Type B pancreatic cell (in vitro differentiated cells): ENCODE data around the gene MPST. TPM values are rescaled to one million over a fixed set of nuclear protein-coding genes. Genes with fewer than 3 reads are reported as not detected.

Source experiments
- DNase-seq: peaks from one replicate; pipeline ENCODE4 v3.0.0; 2021; ENCODE audit warnings: mixed read lengths; ENCODE audit not compliant: unreplicated experiment; ENCODE audit errors: extremely low spot score
- H3K27ac Mint-ChIP-seq: 2 replicates; pipeline ENCODE4 v1.8.0; 2021; ENCODE audit warnings: mild to moderate bottlenecking, mixed read lengths
- H3K27me3 Mint-ChIP-seq: 2 replicates; pipeline ENCODE4 v1.8.0; 2021; ENCODE audit warnings: mixed read lengths
- H3K36me3 Mint-ChIP-seq: 2 replicates; pipeline ENCODE4 v1.8.0; 2021; ENCODE audit warnings: mixed read lengths
- H3K4me1 Mint-ChIP-seq: one replicate; pipeline ENCODE4 v1.8.0; 2021; ENCODE audit warnings: mixed read lengths; ENCODE audit not compliant: unreplicated experiment
- H3K4me3 Mint-ChIP-seq: 2 replicates; pipeline ENCODE4 v1.8.0; 2021; ENCODE audit warnings: mild to moderate bottlenecking, mixed read lengths
- H3K9me3 Mint-ChIP-seq: 2 replicates; pipeline ENCODE4 v1.8.0; 2021; ENCODE audit warnings: mixed read lengths
- total RNA-seq: library from RNA; stranded (reverse); gene quantifications from 2 replicates; pipeline ENCODE4 v1.2.1, GENCODE V29; 2021; ENCODE audit warnings: low replicate concordance
- TF ChIP-seq, protein P1 (sequence below): fragments of 200-600 bp; sonication (generic); conservative IDR thresholded peaks from 2 replicates; pipeline ENCODE4 v1.5.0; 2021; ENCODE audit warnings: antibody characterized with exemption, mild to moderate bottlenecking

The MPST gene
- total RNA-seq, 1 donor from 2014 or later: 71.3 TPM

DNA sequence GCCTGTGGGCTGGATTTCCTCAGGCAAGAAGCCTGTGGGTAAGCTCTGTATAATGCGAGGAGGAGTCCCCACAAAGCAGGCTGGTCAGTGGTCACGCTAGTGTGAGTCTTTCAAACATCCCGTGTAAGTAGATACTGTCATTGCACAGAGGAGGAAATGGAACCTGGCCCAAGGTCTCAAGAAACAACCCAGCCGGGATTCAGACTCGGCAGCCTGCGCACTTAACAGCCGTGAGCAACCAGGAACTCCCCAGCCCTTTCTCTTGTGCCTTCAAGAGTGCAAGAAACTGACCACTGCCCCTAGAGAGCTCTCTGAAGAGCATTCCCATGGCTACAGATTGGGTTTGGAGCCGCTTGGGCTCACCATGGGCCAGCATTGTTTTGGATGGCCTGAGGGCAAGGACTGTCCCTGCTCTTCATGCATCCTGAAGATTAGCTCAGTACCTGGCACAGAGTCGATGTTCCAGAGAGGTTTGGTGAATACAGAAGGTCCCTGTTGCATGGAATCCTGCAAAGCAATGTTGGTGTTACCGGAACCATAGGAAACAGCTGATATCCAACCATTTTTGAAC is 6.0 kb downstream of the MPST start:
- H3K9me3 Mint-ChIP-seq: no peaks in the 10 kb centered on the region
- peak overlapping the region; percentile 33 for H3K27ac Mint-ChIP-seq
- H3K4me3 Mint-ChIP-seq: no peak overlapping the region
- peaks cover 9% of the 10 kb centered on the region for H3K36me3 Mint-ChIP-seq
- no peak for DNase-seq
- H3K27me3 Mint-ChIP-seq: no peaks in the 10 kb centered on the region
- H3K4me1 Mint-ChIP-seq: peaks cover 8% of the 10 kb centered on the region
- TF ChIP-seq, protein P1, sequence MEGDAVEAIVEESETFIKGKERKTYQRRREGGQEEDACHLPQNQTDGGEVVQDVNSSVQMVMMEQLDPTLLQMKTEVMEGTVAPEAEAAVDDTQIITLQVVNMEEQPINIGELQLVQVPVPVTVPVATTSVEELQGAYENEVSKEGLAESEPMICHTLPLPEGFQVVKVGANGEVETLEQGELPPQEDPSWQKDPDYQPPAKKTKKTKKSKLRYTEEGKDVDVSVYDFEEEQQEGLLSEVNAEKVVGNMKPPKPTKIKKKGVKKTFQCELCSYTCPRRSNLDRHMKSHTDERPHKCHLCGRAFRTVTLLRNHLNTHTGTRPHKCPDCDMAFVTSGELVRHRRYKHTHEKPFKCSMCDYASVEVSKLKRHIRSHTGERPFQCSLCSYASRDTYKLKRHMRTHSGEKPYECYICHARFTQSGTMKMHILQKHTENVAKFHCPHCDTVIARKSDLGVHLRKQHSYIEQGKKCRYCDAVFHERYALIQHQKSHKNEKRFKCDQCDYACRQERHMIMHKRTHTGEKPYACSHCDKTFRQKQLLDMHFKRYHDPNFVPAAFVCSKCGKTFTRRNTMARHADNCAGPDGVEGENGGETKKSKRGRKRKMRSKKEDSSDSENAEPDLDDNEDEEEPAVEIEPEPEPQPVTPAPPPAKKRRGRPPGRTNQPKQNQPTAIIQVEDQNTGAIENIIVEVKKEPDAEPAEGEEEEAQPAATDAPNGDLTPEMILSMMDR: no peak

DNA sequence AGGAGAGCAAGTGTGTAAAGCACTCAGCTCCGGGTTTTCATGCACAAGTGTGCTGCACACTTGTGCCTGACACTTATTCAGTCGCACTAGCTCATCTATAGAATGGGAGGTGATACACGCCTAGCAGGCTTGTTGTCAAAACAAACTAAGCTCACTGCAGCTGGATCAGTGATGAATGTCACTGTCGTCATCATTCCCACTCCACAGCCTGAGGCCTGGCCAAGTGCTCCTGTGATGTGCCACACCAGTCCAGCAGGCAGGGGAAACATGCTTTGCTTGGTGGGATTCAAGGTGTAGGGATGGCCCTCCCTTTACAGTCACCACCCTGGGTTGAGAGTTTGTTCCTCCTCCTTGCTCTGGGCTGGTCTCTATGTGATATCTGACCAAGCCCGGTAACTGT is 6.8 kb downstream of the MPST start:
- DNase-seq: no peak
- TF ChIP-seq, protein P1: no peak
- Mint-ChIP-seq H3K4me3 (no peak overlapping the region), H3K27ac (peak overlapping the region; percentile 62), H3K9me3 (no peaks in the 10 kb centered on the region), H3K27me3 (no peaks in the 10 kb centered on the region), H3K4me1 (peaks cover 10% of the 10 kb centered on the region), H3K36me3 (peaks cover 9% of the 10 kb centered on the region)

DNA sequence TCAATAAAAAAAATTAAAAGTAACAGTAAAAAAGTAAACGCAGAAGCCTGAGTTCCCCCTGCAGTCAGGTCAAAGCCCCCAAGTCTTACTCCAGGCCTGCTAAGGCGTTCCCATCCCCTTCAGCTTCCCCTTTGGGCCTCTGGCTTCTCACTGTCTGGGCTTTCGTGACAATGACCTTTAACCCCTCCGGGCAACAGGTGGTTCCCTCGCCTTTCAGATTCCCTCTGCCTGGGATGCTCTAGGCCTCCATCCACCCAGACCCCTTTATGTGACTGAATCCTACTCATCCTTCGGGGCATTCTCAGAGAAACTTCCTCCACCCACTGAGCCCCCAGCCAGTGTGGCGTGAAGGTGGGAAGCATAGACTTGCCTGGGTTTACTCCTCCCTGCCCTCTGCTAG is 8.0 kb downstream of the MPST start:
- Mint-ChIP-seq H3K4me3 (no peak overlapping the region), H3K4me1 (peaks cover 13% of the 10 kb centered on the region), H3K27ac (no peak overlapping the region), H3K9me3 (no peaks in the 10 kb centered on the region), H3K27me3 (no peaks in the 10 kb centered on the region), H3K36me3 (peaks cover 9% of the 10 kb centered on the region)
- no peak for DNase-seq
- TF ChIP-seq, protein P1: no peak

DNA sequence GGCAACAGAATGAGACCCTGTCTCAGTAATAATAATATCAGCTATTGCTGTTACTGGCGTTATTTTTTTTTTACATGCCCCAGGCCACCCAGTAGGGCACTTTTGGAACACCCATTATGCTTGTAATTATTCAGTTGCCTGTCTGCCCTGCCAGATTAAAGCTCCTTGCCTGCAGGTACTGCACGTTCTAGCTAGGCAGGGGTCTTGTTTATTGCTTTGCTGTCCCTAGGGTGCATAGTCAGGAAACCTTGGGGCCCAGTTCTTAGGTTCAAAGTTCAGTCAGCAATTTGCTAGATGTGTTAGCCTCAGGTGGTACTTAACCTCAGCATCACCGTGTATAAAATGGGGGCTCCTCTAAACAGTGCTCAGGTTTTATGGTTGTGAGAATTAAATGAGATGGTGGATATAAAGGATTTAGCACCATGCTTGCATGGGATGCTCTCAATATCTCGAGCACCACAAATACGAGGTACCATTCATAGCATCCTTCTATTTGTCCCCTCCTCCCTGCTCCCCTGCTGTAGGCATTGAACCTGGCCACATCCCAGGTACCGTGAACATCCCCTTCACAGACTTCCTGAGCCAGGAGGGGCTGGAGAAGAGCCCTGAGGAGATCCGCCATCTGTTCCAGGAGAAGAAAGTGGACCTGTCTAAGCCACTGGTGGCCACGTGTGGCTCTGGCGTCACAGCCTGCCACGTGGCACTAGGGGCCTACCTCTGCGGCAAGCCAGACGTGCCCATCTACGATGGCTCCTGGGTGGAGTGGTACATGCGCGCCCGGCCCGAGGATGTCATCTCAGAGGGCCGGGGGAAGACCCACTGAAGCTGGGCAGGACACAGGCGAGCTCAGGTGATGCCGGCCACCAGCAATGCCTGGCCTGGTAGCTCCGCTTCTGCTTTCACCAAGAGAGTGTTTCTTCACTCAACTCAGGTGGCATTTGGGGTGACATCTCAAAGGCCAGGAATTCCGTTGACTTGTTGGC is 9.4 kb downstream of the MPST start:
- Mint-ChIP-seq H3K27me3 (no peaks in the 10 kb centered on the region), H3K4me1 (peaks cover 27% of the 10 kb centered on the region), H3K27ac (no peak overlapping the region), H3K4me3 (no peak overlapping the region), H3K9me3 (no peaks in the 10 kb centered on the region), H3K36me3 (peaks cover 5% of the 10 kb centered on the region)
- DNase-seq: no peak
- TF ChIP-seq, protein P1: no peak

DNA sequence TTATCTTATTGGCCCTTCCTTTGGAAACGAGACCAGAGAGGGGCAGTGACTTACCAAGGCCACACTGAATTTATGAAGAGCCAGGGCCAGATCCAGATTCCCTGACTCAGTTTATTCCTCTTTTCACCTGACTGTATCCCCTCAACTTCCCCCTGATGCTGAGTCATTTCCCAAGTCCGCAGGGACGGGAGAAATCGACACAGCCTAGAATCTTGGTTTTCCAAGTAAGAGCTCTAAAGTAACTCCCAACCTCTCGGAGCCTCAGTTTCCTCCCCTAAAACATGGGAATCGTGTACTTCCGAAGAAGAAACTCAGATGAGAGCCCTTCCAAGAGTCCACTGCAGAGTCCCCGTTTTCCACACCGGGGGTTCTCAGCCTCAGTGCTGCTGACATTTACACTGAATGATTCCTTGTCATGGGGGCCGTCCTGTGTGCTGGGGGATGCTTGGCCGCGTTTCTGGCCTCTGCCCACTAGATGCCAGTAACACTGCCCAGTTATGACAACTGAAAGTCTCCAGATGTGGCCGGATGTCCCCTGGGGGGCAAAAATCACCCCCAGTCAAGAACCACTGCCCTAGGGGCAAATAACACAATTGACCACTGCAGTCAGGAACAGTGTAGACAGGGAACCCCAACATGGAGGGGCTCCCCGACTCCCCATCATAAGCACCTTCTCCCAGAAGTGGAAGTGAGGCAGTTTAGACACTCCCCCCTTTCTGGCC is 11.2 kb downstream of the MPST start:
- no peak for DNase-seq
- no peaks in the 10 kb centered on the region for H3K9me3 Mint-ChIP-seq
- no peak overlapping the region for H3K4me3 Mint-ChIP-seq
- no peaks in the 10 kb centered on the region for H3K27me3 Mint-ChIP-seq
- H3K27ac Mint-ChIP-seq: peak overlapping the region; percentile 13
- H3K4me1 Mint-ChIP-seq: peaks cover 35% of the 10 kb centered on the region
- TF ChIP-seq, protein P1: peak; percentile 24
- no peaks in the 10 kb centered on the region for H3K36me3 Mint-ChIP-seq
